Measurements from ENCODE around the gene SLC7A7. TPM values are rescaled to one million over a fixed set of nuclear protein-coding genes. Genes with fewer than 3 reads are reported as not detected.

SLC7A7 gene
- total and polyA plus RNA-seq, 10 of the 15 experiments (the other 5 are each of a cell fraction or from before 2014, with no cell fraction given): 27.8 to 79.2 (median 50.8) TPM

- TF ChIP-seq TCF3 (IDR thresholded peaks at IDR 0.05; ENCODE audit: borderline replicate concordance, insufficient read depth, low read depth, low read length) (0 out of 2 replicates have a peak, but pooled peaks have one; percentile 9), IRF4 (IDR thresholded peaks at IDR 0.05; ENCODE audit: low read depth, low read length) (no peak), RCOR1 (conservative IDR thresholded peaks at IDR 0.05; ENCODE audit: low read depth, low read length) (0 out of 2 replicates have a peak, but pooled peaks have one; percentile 52), PAX5 (IDR thresholded peaks at IDR 0.05; ENCODE audit: borderline replicate concordance, low read depth, low read length) (no peak), YBX1 (IDR thresholded peaks at IDR 0.05) (no peak), NR2C2 (IDR thresholded peaks at IDR 0.05; ENCODE audit: borderline replicate concordance, control insufficient read depth, insufficient read length, low read depth) (no peak), CBX5 (IDR thresholded peaks at IDR 0.05; ENCODE audit: low read depth) (0 out of 2 replicates have a peak, but pooled peaks have one; percentile 45), USF1 (IDR thresholded peaks at IDR 0.05; ENCODE audit: borderline replicate concordance, extremely low read length, insufficient read depth, low read depth, low read length) (peak; percentile 62), GATAD2B (conservative IDR thresholded peaks at IDR 0.05; ENCODE audit: low read depth) (peak; percentile 49), GABPA (IDR thresholded peaks at IDR 0.05; ENCODE audit: low read depth) (peak; percentile 84), NFXL1 (IDR thresholded peaks at IDR 0.05; ENCODE audit: borderline replicate concordance) (no peak), PML (IDR thresholded peaks at IDR 0.05; ENCODE audit: low read length) (peak; percentile 89; the same call in 1 of the 2 replicates), IRF5 (IDR thresholded peaks at IDR 0.05; ENCODE audit: borderline replicate concordance) (no peak), CUX1 (IDR thresholded peaks at IDR 0.05; ENCODE audit: insufficient replicate concordance, low read depth, low read length) (no peak), CHD4 (IDR thresholded peaks at IDR 0.05) (no peak), ATF7 (IDR thresholded peaks at IDR 0.05; ENCODE audit: low read depth) (no peak; the same call in none of the 2 replicates), TBL1XR1 (IDR thresholded peaks at IDR 0.05; ENCODE audit: low read depth, low read length) (0 out of 2 replicates have a peak, but pooled peaks have one; percentile 6), SUZ12 (IDR thresholded peaks at IDR 0.05; ENCODE audit: unreplicated experiment) (no peak), RELB (IDR thresholded peaks at IDR 0.05; ENCODE audit: low read depth) (peak; percentile 75; the same call in 1 of the 2 replicates), POLR2AphosphoS2 (IDR thresholded peaks at IDR 0.05; ENCODE audit: low read depth, low read length) (peak; percentile 31; the same call in 1 of the 2 replicates), FOXK2 (IDR thresholded peaks at IDR 0.05) (no peak)
These were observed 48.5 kb downstream of the SLC7A7 start, which contains the start of gene OXA1L (continued) for GRCh38 chr14:22766457-22767322.

Data from GM12878 (cell line).